Loucy (cell line): Measurements from ENCODE around the gene TTC23.
A peak's percentile ranks its signal among the peaks of the same experiment; 100 is the strongest.

Experiments
- H2AFZ ChIP-seq: fragments of 200-600 bp; sonication (generic); 2 replicates; pipeline ENCODE4 v1.6.0; 2016; ENCODE audit warnings: antibody characterized with exemption, mild to moderate bottlenecking, low read length, moderate library complexity
- H3F3A ChIP-seq: fragments of 200-600 bp; 2 replicates; pipeline ENCODE4 v1.6.0; 2016; ENCODE audit warnings: antibody characterized with exemption, low read depth, mild to moderate bottlenecking
- H3K27me3 ChIP-seq: fragments of 200-600 bp; sonication (generic); 2 replicates; pipeline ENCODE4 v1.6.1; 2014; ENCODE audit warnings: low read length, mild to moderate bottlenecking; ENCODE audit not compliant: insufficient read depth, poor library complexity, severe bottlenecking
- H3K36me3 ChIP-seq: fragments of 200-600 bp; sonication (generic); 2 replicates; pipeline ENCODE4 v1.6.1; 2016; ENCODE audit warnings: low read length; ENCODE audit not compliant: insufficient read depth
- H3K4me1 ChIP-seq: fragments of 200-600 bp; sonication (generic); 2 replicates; pipeline ENCODE4 v1.5.1; 2014; ENCODE audit warnings: low read length, mild to moderate bottlenecking; ENCODE audit not compliant: insufficient read depth, poor library complexity, severe bottlenecking
- H3K4me2 ChIP-seq: fragments of 200-600 bp; sonication (generic); 2 replicates; pipeline ENCODE4 v1.6.0; 2014; ENCODE audit warnings: antibody characterized with exemption, low read length, low read depth, mild to moderate bottlenecking; ENCODE audit not compliant: poor library complexity, severe bottlenecking
- H3K4me3 ChIP-seq: fragments of 200-600 bp; sonication (generic); 2 replicates; pipeline ENCODE4 v1.5.1; 2014; ENCODE audit warnings: low read length, mild to moderate bottlenecking, mixed read lengths; ENCODE audit not compliant: poor library complexity, severe bottlenecking
- H3K79me2 ChIP-seq: fragments of 200-600 bp; sonication (generic); 2 replicates; pipeline ENCODE4 v1.6.1; 2014; ENCODE audit warnings: low read length; ENCODE audit not compliant: insufficient read depth
- H3K9ac ChIP-seq: fragments of 200-600 bp; sonication (generic); 2 replicates; pipeline ENCODE4 v1.6.0; 2014; ENCODE audit warnings: mild to moderate bottlenecking, low read depth, low read length, moderate library complexity; ENCODE audit not compliant: poor library complexity, severe bottlenecking
- H3K9me2 ChIP-seq: fragments of 200-600 bp; sonication (generic); replicated peaks from 2 replicates; pipeline ENCODE4 v1.6.1; 2016; ENCODE audit warnings: low read depth, low read length, mixed read lengths
- H3K9me3 ChIP-seq: fragments of 200-600 bp; sonication (generic); 2 replicates; pipeline ENCODE4 v1.6.1; 2014; ENCODE audit warnings: mild to moderate bottlenecking, antibody characterized with exemption, low read length, low read depth; ENCODE audit not compliant: insufficient read depth
- H4K20me1 ChIP-seq: fragments of 200-600 bp; sonication (generic); 2 replicates; pipeline ENCODE4 v1.6.0; 2014; ENCODE audit warnings: antibody characterized with exemption, low read length, mild to moderate bottlenecking; ENCODE audit not compliant: insufficient read depth, poor library complexity, severe bottlenecking
- CTCF ChIP-seq: fragments of 200-600 bp; sonication (generic); conservative IDR thresholded peaks from 2 replicates; pipeline ENCODE4 v1.5.1; 2014; ENCODE audit warnings: mild to moderate bottlenecking, antibody characterized with exemption, low read length
- EZH2phosphoT487 ChIP-seq: fragments of 200-600 bp; IDR thresholded peaks from 2 replicates; pipeline ENCODE4 v1.6.1; 2018; ENCODE audit warnings: antibody characterized with exemption, mild to moderate bottlenecking, moderate library complexity, borderline replicate concordance

TTC23 gene

DNA sequence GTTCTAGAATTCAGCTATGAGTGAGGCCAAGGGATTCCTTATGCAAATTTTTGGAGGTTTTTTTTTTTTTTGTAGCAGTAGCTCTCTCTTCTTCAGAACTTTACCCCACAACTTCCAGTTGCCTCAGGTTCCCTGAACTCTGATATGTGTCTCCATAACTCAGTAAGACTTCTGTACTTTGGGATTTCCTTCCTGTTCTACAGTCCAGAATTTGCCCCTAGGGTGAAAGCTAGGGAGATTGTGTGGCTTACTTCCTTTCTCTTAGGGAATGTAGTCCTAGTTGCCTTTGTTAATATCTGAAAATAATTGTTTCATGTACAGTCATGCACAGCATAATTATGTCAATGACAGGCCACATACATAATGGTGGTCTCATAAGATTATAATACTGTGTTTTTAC lies 32.7 kb upstream of the TTC23 start:
- no peaks in the 10 kb centered on the region for H3K9me3 ChIP-seq
- no peak overlapping the region for H3K9ac ChIP-seq
- no peak overlapping the region for H2AFZ ChIP-seq
- no peaks in the 10 kb centered on the region for H3K9me2 ChIP-seq
- no peak overlapping the region for H3K4me2 ChIP-seq
- H3F3A ChIP-seq = no peaks in the 10 kb centered on the region
- H3K4me1 ChIP-seq = peaks cover 23% of the 10 kb centered on the region
- H3K36me3 ChIP-seq = no peaks in the 10 kb centered on the region
- TF ChIP-seq EZH2phosphoT487 = no peak
- TF ChIP-seq CTCF = no peak
- no peaks in the 10 kb centered on the region for H4K20me1 ChIP-seq
- H3K79me2 ChIP-seq = no peaks in the 10 kb centered on the region
- no peak overlapping the region for H3K4me3 ChIP-seq
- no peaks in the 10 kb centered on the region for H3K27me3 ChIP-seq

DNA sequence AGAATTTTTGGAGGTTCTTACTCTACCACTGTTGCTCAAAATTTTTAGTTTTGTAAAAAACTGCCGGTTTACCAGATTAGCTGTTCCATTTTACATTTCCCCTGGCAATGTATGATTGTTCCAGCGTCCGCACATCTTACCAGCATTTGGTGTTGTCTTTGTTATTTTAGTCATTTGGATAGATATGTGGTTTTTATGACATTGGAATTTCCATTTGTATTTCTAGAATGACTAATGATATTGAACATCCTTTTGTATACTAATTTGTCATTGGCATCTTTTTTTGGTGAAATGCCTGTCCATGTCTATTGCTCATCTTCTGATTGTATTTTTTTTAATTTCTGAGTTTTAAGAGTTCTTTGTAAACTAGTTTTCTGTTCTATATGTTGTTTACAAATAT lies 30.4 kb upstream of the TTC23 start:
- H3K4me2 ChIP-seq = peak overlapping the region; percentile 34
- no peaks in the 10 kb centered on the region for H3K27me3 ChIP-seq
- TF ChIP-seq EZH2phosphoT487 (no peak), CTCF (no peak)
- H3K36me3 ChIP-seq = no peaks in the 10 kb centered on the region
- H3K4me1 ChIP-seq = peaks cover 23% of the 10 kb centered on the region
- no peaks in the 10 kb centered on the region for H3K9me2 ChIP-seq
- no peaks in the 10 kb centered on the region for H3K9me3 ChIP-seq
- H3F3A ChIP-seq = no peaks in the 10 kb centered on the region
- no peak overlapping the region for H2AFZ ChIP-seq
- H3K79me2 ChIP-seq = no peaks in the 10 kb centered on the region
- H3K4me3 ChIP-seq = no peak overlapping the region
- H4K20me1 ChIP-seq = no peaks in the 10 kb centered on the region
- peak overlapping the region; percentile 20 for H3K9ac ChIP-seq

- peak overlapping the region; percentile 34 for H3K4me2 ChIP-seq
- no peaks in the 10 kb centered on the region for H3K9me3 ChIP-seq
- peaks cover 23% of the 10 kb centered on the region for H3K4me1 ChIP-seq
- no peaks in the 10 kb centered on the region for H3K36me3 ChIP-seq
- H3K9ac ChIP-seq = peak overlapping the region; percentile 20
- TF ChIP-seq EZH2phosphoT487 (no peak), CTCF (no peak)
- no peaks in the 10 kb centered on the region for H3K79me2 ChIP-seq
- no peaks in the 10 kb centered on the region for H3K9me2 ChIP-seq
- no peak overlapping the region for H3K4me3 ChIP-seq
- H3K27me3 ChIP-seq = no peaks in the 10 kb centered on the region
- H3F3A ChIP-seq = no peaks in the 10 kb centered on the region
- no peak overlapping the region for H2AFZ ChIP-seq
- no peaks in the 10 kb centered on the region for H4K20me1 ChIP-seq
Observed at GRCh38 chr15:99279290-99279689, 29.9 kb upstream of the TTC23 start.
